Measurements from ENCODE around the gene PARM1.

PARM1 gene

GRCh38 chr4:74932832-74933561 lies at the start of gene PARM1:
Gene PARM1, plus strand, starts transcription at chr4:74933116. Its CDS starts 212 bp downstream, at chr4:74933328.
- peak; percentile 11 to 42 for DNase-seq

DNA sequence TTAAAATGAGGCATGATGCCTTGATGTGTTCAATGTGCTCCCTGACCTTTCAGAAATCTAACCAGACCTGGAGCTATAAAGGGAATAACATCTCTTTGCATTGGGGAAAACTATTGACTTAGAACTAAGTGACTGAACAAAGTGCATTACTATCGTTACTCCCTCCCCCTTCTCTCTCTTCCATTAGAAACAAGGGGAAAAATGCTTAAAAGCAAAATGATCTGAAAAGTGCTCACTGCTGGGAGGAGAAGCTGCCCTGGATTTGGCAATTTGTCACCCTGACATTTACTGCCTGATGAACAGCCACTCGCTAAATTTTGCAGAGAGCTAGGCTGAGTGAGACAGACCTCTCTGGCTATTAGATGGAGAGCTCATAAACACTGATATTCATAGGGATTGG lies 48.6 kb upstream of the PARM1 start:
- DNase-seq: no peak

GRCh38 chr4:74886484-74886883 lies 46.4 kb upstream of the PARM1 start:
- no peak for DNase-seq

GRCh38 chr4:74890341-74890740 lies 42.6 kb upstream of the PARM1 start:
- DNase-seq: no peak

DNA sequence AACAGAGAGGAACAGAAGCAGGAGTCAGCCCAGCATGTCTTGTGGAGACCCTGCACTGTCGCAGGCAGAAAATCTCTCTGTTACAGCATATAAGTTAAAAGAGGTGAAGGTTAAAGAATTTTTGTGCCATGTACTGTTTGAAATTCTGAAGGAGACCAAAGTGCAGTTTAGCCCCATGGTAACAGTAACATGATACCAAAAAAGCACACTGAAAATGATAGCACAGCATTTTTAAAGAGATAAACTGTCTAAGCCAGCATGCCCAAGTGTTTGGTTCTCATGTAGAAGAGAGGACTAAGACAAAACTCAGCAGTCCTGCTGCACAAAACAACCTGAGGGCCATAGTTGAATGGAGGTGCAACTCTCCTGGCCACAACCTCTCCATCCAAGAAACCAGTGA lies 41.9 kb upstream of the PARM1 start:
- no peak for DNase-seq

GRCh38 chr4:74893171-74893570 lies 39.7 kb upstream of the PARM1 start:
- no peak for DNase-seq

GRCh38 chr4:74896595-74896994 lies 36.3 kb upstream of the PARM1 start:
- DNase-seq: no peak

DNA sequence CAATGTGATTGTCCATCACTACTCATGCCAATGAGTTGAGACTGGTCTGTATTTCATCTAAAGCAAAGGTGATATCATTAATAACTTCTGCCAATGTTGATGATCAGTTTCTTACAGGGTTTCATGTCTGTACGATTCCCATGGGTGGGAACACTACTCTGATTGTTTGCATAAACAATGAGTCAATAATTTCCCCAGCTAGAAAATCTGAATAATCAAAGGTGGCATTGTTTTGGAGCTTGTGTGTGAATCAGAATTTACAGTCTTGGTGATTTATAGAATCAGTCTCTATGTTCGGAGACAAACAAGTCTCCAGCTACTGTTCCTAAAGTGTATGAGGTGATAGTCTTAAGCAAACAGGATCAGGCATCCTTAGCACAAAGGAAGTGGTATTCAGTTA lies 35.5 kb upstream of the PARM1 start:
- no peak for DNase-seq

- DNase-seq: no peak
These were observed 32.1 kb upstream of the PARM1 start for GRCh38 chr4:74900862-74901261.

- no peak for DNase-seq
These were observed 28.3 kb upstream of the PARM1 start for GRCh38 chr4:74904509-74905065.

- DNase-seq: no peak
These were observed 26.1 kb upstream of the PARM1 start for GRCh38 chr4:74906771-74907170.

GRCh38 chr4:74919783-74920182 lies 13.1 kb upstream of the PARM1 start:
- no peak for DNase-seq

DNA sequence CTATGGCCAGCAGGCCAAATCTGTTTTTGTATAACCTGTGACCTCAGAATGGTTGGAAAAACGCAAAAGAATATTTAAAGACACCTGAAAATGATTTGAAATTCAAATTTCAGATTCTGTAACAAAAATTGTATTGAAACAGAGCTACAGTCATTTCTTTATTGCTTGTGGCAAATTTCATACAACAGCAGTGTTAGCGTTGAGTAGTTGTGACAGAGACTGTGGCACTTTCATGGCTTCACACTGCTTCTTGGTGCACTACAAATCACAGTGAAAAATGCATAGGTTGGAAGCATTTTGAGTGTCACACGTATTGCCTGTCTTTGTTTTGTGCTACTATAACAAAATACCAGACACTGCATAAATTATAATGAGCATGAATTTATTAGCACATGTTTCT lies 12.2 kb upstream of the PARM1 start:
- no peak for DNase-seq

- no peak for DNase-seq
These were observed 11.4 kb upstream of the PARM1 start for GRCh38 chr4:74921490-74921889.

DNA sequence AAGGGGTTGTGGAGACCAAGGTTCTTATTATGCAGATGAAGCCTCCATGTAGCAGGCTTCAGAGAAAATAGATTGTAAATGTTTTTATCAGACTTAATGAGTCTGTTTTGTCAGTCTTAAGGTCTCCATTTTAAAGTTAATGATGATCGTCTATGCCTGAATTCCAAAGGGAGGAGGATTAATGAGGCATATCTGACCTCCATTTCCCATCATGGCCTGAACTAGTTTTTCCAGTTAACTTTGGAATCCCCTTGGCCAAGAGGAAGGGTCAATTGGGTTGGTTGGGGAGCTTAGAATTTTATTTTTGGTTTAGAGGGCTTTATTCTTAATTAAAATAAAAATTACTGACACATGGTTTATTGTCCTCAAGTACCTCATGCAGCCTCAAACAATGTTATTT lies 6.9 kb upstream of the PARM1 start:
- no peak for DNase-seq

GRCh38 chr4:74930162-74930561 lies 2.8 kb upstream of the PARM1 start:
- no peak for DNase-seq

- no peak for DNase-seq
These were observed 1.5 kb upstream of the PARM1 start for GRCh38 chr4:74931376-74931775.

DNA sequence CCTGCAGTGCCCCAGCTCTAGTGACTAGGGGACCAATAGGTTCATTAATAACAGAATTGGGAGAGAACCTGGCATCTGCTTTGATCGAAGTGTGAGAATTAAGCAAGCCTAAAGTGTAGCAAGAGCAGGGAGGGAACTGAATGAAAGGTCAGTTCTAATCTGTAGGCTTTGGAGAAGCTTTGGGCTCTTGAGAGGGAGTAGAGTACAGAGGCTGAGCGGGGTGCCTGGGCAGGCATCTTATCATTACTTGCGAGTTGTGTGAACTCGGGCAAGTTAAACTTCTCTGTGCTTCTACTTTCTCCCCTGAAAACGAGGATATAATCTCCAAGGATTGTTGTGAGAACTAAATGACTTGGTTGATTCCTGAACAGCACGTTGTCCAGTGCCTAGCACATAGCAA lies 906 bp upstream of the PARM1 start:
- DNase-seq: no peak

DNA sequence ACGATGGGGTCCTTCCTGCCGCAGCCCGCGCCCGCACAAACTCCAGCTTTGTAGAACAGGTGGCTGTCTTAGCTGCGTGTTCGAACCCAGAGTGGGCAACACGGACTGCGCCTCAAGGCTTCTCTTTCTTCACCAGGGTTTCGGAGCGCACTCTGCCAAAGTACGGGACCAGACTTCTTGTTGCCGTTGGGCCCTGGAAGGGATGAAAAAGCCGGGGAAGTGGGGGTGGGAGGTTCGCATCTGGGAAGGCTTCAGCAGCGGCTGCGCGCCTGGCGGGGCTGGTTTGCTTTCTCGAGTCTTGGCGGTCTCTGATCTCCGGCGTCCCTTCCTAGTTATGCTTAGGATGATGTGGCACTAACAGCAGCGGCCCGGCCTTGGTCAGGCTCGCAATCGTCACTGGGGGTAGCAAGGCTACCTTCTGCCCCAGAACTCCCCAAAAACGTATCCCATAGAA lies 673 bp downstream of the PARM1 start:
- DNase-seq: no peak

DNA sequence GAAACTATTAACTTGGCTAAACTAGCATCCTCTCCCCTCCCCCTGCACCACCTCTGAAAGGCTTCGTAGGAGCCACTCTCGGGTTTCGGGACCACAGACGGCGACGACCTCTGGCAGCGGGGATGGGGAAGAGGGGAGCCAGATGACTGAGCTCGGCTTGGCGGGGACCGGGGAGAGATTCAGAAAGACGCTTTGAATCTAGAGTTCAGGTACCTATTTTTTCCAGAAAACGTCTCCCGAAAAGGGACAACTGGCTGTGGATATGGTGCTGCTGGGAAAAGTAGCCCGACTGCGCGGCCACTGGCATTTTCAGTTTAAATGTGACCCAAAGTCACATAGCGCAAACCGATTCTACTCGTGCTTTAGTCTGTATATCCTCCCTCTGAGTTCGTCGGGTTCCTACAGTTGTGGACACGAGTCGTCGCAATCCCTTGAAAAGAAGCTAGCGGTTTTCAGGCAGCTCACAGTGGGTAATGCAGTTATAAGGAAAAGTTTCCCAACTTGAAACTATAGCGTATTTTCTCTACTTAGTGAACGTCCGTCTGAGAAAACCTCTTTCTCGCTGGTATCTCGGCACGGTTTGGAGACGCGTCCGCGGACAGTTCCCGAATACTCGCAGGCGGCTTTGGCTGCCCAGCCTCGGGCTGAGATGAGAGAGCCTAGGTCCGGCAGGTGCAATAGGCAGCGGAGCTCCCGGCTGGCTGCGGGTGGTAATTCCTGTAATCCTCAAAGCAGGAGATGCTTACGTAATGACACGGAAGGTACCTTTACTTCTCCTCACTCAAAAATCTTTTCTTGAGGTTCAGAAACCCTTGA lies 1.3 kb downstream of the PARM1 start:
- no peak for DNase-seq

GRCh38 chr4:74934888-74935287 lies 2.0 kb downstream of the PARM1 start:
- DNase-seq: no peak

- no peak for DNase-seq
These were observed 8.2 kb downstream of the PARM1 start for GRCh38 chr4:74941123-74941522.

DNA sequence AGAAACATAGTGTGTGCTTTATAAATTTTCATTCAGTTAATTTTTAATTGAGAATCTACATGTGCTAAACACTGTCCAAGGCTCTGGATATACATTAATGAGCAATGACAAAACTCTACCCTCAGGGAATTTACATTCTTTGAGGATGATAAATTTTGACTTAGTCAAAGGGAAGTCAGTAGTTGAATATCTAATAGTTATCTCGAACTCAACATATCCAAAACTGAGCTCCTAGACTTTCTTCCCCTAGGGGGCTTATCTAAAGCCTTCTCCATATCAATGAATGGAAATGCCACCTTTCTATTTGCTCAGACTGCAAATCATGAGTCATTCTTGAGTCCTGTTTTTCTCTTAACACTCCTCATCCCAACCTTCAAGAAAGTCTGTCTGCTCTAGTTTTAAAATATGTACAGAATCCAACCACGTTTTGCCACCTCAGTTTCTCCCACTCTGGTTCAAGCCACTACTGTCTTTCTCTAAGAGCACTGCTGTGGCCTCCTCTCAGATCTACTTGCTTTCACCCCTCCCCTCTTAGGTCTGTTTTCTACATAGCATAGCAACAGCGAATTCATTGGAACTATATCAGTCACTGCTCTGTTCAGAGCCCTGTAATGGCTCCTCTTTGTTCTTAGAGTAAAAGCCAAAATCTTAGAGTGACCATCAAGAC lies 9.5 kb downstream of the PARM1 start:
- no peak for DNase-seq

DNA sequence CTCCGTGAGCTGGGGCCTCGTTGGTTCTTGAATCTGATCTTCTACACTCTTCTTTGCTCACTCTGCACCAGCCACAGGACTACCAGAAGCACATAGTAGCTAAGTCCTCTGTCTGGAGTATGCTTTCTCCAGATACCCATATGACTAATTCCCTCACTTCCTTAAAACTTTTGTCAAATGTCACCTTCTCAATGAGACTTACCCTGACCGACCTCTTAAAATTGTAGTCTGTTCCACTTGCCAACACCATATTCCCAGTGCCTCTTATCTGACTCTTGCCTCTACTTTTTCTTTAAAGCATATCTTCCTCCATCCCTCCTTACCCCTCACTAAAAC lies 10.0 kb downstream of the PARM1 start:
- DNase-seq: no peak

Measured in SW 1271 (cell line).